GM12878 (cell line): ENCODE data around the gene INPP1. TPM values are rescaled to one million over a fixed set of nuclear protein-coding genes. Genes with fewer than 3 reads are reported as not detected.

Experiments used
- ATAC-seq: fragments of 200-7000 bp; cut with Tn5 transposase; 3 replicates; pipeline ENCODE4 v1.9.1; 2020; ENCODE audit warnings: mild to moderate bottlenecking, moderate library complexity
- BruUV-seq: library from RNA; stranded (reverse); fragments of 400-500 nt; replicated peaks from 2 replicates; lab custom pipeline; 2021; lab: Mats Ljungman, UMichigan
- CTCF ChIA-PET: fragments of 300-600 bp; sonication (Branson Sonifier 250); formaldehyde crosslinking; extraction: SDS; loops from one replicate; lab custom pipeline; 2021; ENCODE audit warnings: inconsistent platforms; lab: Yijun Ruan, JAX
- POLR2A ChIA-PET: fragments of 350-600 bp; formaldehyde crosslinking; extraction: SDS; loops from one replicate; lab custom pipeline; 2021; ENCODE audit warnings: inconsistent platforms; lab: Charles Lee
- RAD21 ChIA-PET: fragments of 300-600 bp; sonication (Branson Sonifier 250); formaldehyde crosslinking; loops from one replicate; lab custom pipeline; 2023; ENCODE audit warnings: antibody characterized with exemption; ENCODE audit not compliant: unreplicated experiment; lab: Charles Lee
- SMC1A ChIA-PET: fragments of 300-600 bp; sonication (Branson Sonifier 250); formaldehyde crosslinking; loops from one replicate; lab custom pipeline; 2023; ENCODE audit not compliant: unreplicated experiment, uncharacterized antibody; lab: Charles Lee
- DNase-seq: peaks from one replicate; pipeline ENCODE4 v3.0.0-alpha.2; 2011; ENCODE audit warnings: low read depth, low spot score
- FAIRE-seq: peaks from 3 replicates; lab custom pipeline; 2011; peaks lifted over from hg19 to GRCh38; lab: Jason Lieb, UNC
- H2AFZ ChIP-seq: 2 replicates; pipeline ENCODE4 v1.6.0; 2011; ENCODE audit warnings: low read depth, low read length, control low read depth; ENCODE audit not compliant: control insufficient read depth
- H3K27ac ChIP-seq: 2 replicates; pipeline ENCODE4 v1.5.1; 2011; ENCODE audit warnings: control low read depth; ENCODE audit not compliant: control insufficient read depth, insufficient read depth
- H3K27me3 ChIP-seq, 2 experiments: replicated peaks in 1 of 2; 2 replicates each; pipeline versions ENCODE4 v1.6.0 to v1.6.1; 2011; ENCODE audit warnings: low read length in 1 of 2; ENCODE audit not compliant: control insufficient read depth in 2 of 2, insufficient read depth in 2 of 2
- H3K36me3 ChIP-seq, 2 experiments: 2 replicates each; pipeline ENCODE4 v1.5.1; 2011; ENCODE audit warnings: low read length in 1 of 2; ENCODE audit not compliant: control insufficient read depth in 2 of 2, insufficient read depth in 2 of 2
- H3K4me1 ChIP-seq: 2 replicates; pipeline ENCODE4 v1.6.1; 2011; ENCODE audit warnings: mild to moderate bottlenecking, low read length, moderate library complexity, mixed read lengths; ENCODE audit not compliant: control insufficient read depth, insufficient read depth
- H3K4me2 ChIP-seq: 2 replicates; pipeline ENCODE4 v1.6.0; 2011; ENCODE audit warnings: control low read depth; ENCODE audit not compliant: control insufficient read depth, insufficient read depth
- H3K4me3 ChIP-seq: fragments of 200-600 bp; sonication (generic); 2 replicates; pipeline ENCODE4 v1.5.1; 2016
- H3K79me2 ChIP-seq: 2 replicates; pipeline ENCODE4 v1.6.0; 2011; ENCODE audit warnings: low read length; ENCODE audit not compliant: control insufficient read depth, insufficient read depth
- H3K9ac ChIP-seq: 2 replicates; pipeline ENCODE4 v1.8.0; 2011; ENCODE audit warnings: low read length, control low read depth, mixed read lengths; ENCODE audit not compliant: control insufficient read depth, insufficient read depth
- H3K9me3 ChIP-seq: replicated peaks from 3 replicates; pipeline ENCODE4 v1.5.1; 2011; ENCODE audit warnings: mild to moderate bottlenecking, low read length; ENCODE audit not compliant: control insufficient read depth, insufficient read depth
- H4K20me1 ChIP-seq: 2 replicates; pipeline ENCODE4 v1.6.0; 2011; ENCODE audit not compliant: control insufficient read depth, insufficient read depth
- CREB1 ChIP-seq: IDR thresholded peaks from 2 replicates; pipeline ENCODE4 v1.6.1; 2012; ENCODE audit warnings: low read depth, mild to moderate bottlenecking, inconsistent platforms
- CTCF ChIP-seq, 3 experiments: IDR thresholded peaks in 2 of 3; conservative IDR thresholded peaks in 1 of 3; 2 replicates each; pipeline ENCODE4 v1.5.1; 2011; ENCODE audit warnings: low read depth in 3 of 3, low read length in 3 of 3, mild to moderate bottlenecking in 3 of 3, control low read depth in 2 of 3, moderate library complexity in 2 of 3, inconsistent platforms in 1 of 3, mixed read lengths in 1 of 3; ENCODE audit not compliant: control insufficient read depth in 2 of 3, insufficient read depth in 1 of 3; ENCODE audit errors: extremely low read depth in 1 of 3
- EZH2 ChIP-seq: IDR thresholded peaks from 2 replicates; pipeline ENCODE4 v1.6.1; 2012; ENCODE audit warnings: low read depth, mild to moderate bottlenecking, control low read depth, inconsistent platforms, low read length, borderline replicate concordance; ENCODE audit not compliant: control insufficient read depth
- GABPA ChIP-seq: IDR thresholded peaks from 2 replicates; pipeline ENCODE4 v1.6.1; 2014; ENCODE audit warnings: antibody characterized with exemption, low read depth, mild to moderate bottlenecking, inconsistent platforms
- GATAD2B ChIP-seq: fragments of 450-650 bp; conservative IDR thresholded peaks from 2 replicates; pipeline ENCODE4 v1.6.1; 2017; ENCODE audit warnings: low read depth, mild to moderate bottlenecking, moderate library complexity
- IRF5 ChIP-seq: fragments of 450-650 bp; IDR thresholded peaks from 2 replicates; pipeline ENCODE4 v1.6.1; 2017; ENCODE audit warnings: borderline replicate concordance
- JUNB ChIP-seq: IDR thresholded peaks from 2 replicates; pipeline ENCODE4 v1.6.1; 2016; ENCODE audit warnings: antibody characterized with exemption, mild to moderate bottlenecking
- MAX ChIP-seq: IDR thresholded peaks from 2 replicates; pipeline ENCODE4 v1.6.1; 2012; ENCODE audit warnings: low read depth, low read length, improper control_type of control experiment
- MTA2 ChIP-seq: fragments of 450-650 bp; IDR thresholded peaks from 2 replicates; pipeline ENCODE4 v1.6.1; 2016; ENCODE audit warnings: low read depth, mild to moderate bottlenecking, moderate library complexity
- MYC ChIP-seq: IDR thresholded peaks from 2 replicates; pipeline ENCODE4 v1.6.1; 2011; ENCODE audit warnings: mild to moderate bottlenecking, low read length, moderate library complexity, inconsistent platforms; ENCODE audit not compliant: insufficient read depth, insufficient replicate concordance, insufficient read length, severe bottlenecking
- PAX8 ChIP-seq: fragments of 450-650 bp; IDR thresholded peaks from 2 replicates; pipeline ENCODE4 v1.6.1; 2017; ENCODE audit warnings: mild to moderate bottlenecking, moderate library complexity
- PKNOX1 ChIP-seq: fragments of 450-650 bp; IDR thresholded peaks from 2 replicates; pipeline ENCODE4 v1.6.1; 2016; ENCODE audit warnings: mild to moderate bottlenecking
- RAD21 ChIP-seq: IDR thresholded peaks from 2 replicates; pipeline ENCODE4 v1.6.1; 2011; ENCODE audit warnings: mild to moderate bottlenecking, low read depth, low read length, moderate library complexity; ENCODE audit not compliant: insufficient read depth
- SMAD5 ChIP-seq: IDR thresholded peaks from 2 replicates; pipeline ENCODE4 v1.6.1; 2016; ENCODE audit warnings: antibody characterized with exemption, low read depth
- TBL1XR1 ChIP-seq: IDR thresholded peaks from 2 replicates; pipeline ENCODE4 v1.6.1; 2012; ENCODE audit warnings: low read depth, low read length, improper control_type of control experiment
- TCF3 ChIP-seq: IDR thresholded peaks from 2 replicates; pipeline ENCODE4 v1.6.1; 2012; ENCODE audit warnings: low read depth, mild to moderate bottlenecking, low read length, borderline replicate concordance; ENCODE audit not compliant: insufficient read depth
- ZNF384 ChIP-seq: IDR thresholded peaks from 2 replicates; pipeline ENCODE4 v1.6.1; 2012; ENCODE audit warnings: low read depth, mild to moderate bottlenecking, low read length, improper control_type of control experiment, borderline replicate concordance
- WGBS: methylation state at CpG from one replicate; pipeline ENCODE4 v1.1.6; 2016; ENCODE audit warnings: low lambda C conversion rate; ENCODE audit not compliant: insufficient replicate concordance, insufficient coverage; ENCODE audit errors: missing lambda C conversion rate; 5-methylcytosine and 5-hydroxymethylcytosine counted together
- in situ Hi-C: fragments of 300-500 bp; cut with MboI; formaldehyde crosslinking; loops from 9 replicates; pipeline ENCODE4 v1.14.3; 2018; ENCODE audit warnings: mixed read lengths
- intact Hi-C: fragments of 100-400 bp; cut with micrococcal nuclease; formaldehyde crosslinking; loops from one replicate; pipeline ENCODE4 v1.14.2; 2022; ENCODE audit not compliant: unreplicated experiment
- polyA plus RNA-seq, 11 experiments: library from polyadenylated mRNA; depleted of rRNA in 4 of 11; unstranded in 6 of 11; stranded (reverse) in 5 of 11; fragments of >200 nt; fragmentation: Nextera tagmentation in 4 of 11; fragmentation: Illumina TruSeq in 1 of 11; extraction: Ambion mirVana in 4 of 11; extraction: Trizol in 1 of 11; gene quantifications; 1 replicate in 1 of 11; 2 replicates in 10 of 11; pipeline versions ENCODE4 v1.2.1 to v1.2.3, GENCODE V29; 2011 to 2016; ENCODE audit warnings: inconsistent platforms in 2 of 11, missing spikeins in 2 of 11, low read depth in 1 of 11
- total RNA-seq, 4 experiments: library from RNA; depleted of rRNA in 3 of 4; stranded (reverse); fragments of >200 nt in 3 of 4; fragmentation: Illumina TruSeq in 1 of 4; extraction: Trizol in 1 of 4; gene quantifications; 2 replicates each; pipeline versions ENCODE4 v1.2.1 to v1.2.3, GENCODE V29; 2013 to 2021

INPP1 gene
- total and polyA plus RNA-seq, 10 of the 15 experiments (the other 5 are each of a cell fraction or from before 2014, with no cell fraction given), result 3.3 to 17.9 (median 11.1) TPM

GRCh38 chr2:190379249-190379964 lies 36.0 kb downstream of the INPP1 start (continued):
- TF ChIP-seq PKNOX1, result no peak
- TF ChIP-seq CREB1, result no peak

- Histone ChIP-seq H3K79me2 (no peaks in the 10 kb centered on the region), H3K4me1 (no peaks in the 10 kb centered on the region), H3K4me2 (no peak overlapping the region), H3K4me3 (no peak overlapping the region), H2AFZ (no peak overlapping the region), H3K27me3 (no peaks in the 10 kb centered on the region), H4K20me1 (no peaks in the 10 kb centered on the region), H3K36me3 (no peaks in the 10 kb centered on the region), H3K9ac (no peak overlapping the region), H3K27ac (no peak overlapping the region), H3K9me3 (no peaks in the 10 kb centered on the region)
- ChIA-PET CTCF (interaction anchor here (1.1 to 2.4 kb wide), 5 partner anchors 11 to 420 kb away, joined by 3 to 9 read pairs (median 3); no protein-coding TSS in a partner anchor), SMC1A (interaction anchor here (0.6 to 1.5 kb wide), 14 partner anchors 12 to 423 kb away, joined by 3 to 5 read pairs (median 3); no protein-coding TSS in a partner anchor), POLR2A (no interaction called here), RAD21 (interaction anchor here (0.7 to 1.8 kb wide), 2 partner anchors 132 to 298 kb away, joined by 3 to 8 read pairs; no protein-coding TSS in a partner anchor)
- in situ Hi-C loops (loop anchor here (5.0 kb wide), 1 partner anchor 421 kb away; no protein-coding TSS in a partner anchor), intact Hi-C loops (loop anchor here (5.0 kb wide), 1 partner anchor 246 kb away; no protein-coding TSS in a partner anchor)
- no peak for ATAC-seq
- no peak for FAIRE-seq
- no peak for DNase-seq
- 61% methylated on average over 5 of the region's 5 CpGs for WGBS
- no TSS peak for BruUV-seq
- TF ChIP-seq EZH2, result no peak
- no peak for TF ChIP-seq GABPA
- no peak for TF ChIP-seq GATAD2B
- no peak for TF ChIP-seq ZNF384
- TF ChIP-seq SMAD5, result no peak
- no peak for TF ChIP-seq TCF3
- no peak for TF ChIP-seq PAX8
- no peak for TF ChIP-seq IRF5
- TF ChIP-seq JUNB, result no peak
- no peak for TF ChIP-seq RAD21
- no peak for TF ChIP-seq CTCF (IDR thresholded peaks at IDR 0.05 in 2 of 3, conservative IDR thresholded peaks at IDR 0.05 in 1 of 3; ENCODE audit: control insufficient read depth in 2 of 3, extremely low read depth in 1 of 3, insufficient read depth in 1 of 3, low read depth in 3 of 3, low read length in 3 of 3)
- TF ChIP-seq MYC, result no peak
- TF ChIP-seq MTA2, result no peak
- no peak for TF ChIP-seq TBL1XR1
- no peak for TF ChIP-seq MAX
Measured at GRCh38 chr2:190380962-190381412, 37.6 kb downstream of the INPP1 start.
